DND-41 (cell line): Measurements from ENCODE around the gene FNDC3B.

Experiments
- CTCF ChIP-seq: IDR thresholded peaks from 2 replicates; pipeline ENCODE4 v1.5.1; 2012; ENCODE audit warnings: borderline replicate concordance, low read length, moderate library complexity, mild to moderate bottlenecking; ENCODE audit not compliant: poor library complexity, severe bottlenecking; ENCODE audit errors: extremely low read depth
- EZH2 ChIP-seq: IDR thresholded peaks from 3 replicates; pipeline ENCODE4 v1.6.1; 2012; ENCODE audit warnings: borderline replicate concordance, low read depth, mild to moderate bottlenecking, moderate library complexity, low read length, inconsistent platforms; ENCODE audit not compliant: severe bottlenecking

GRCh38 chr3:172087198-172087597 is 47.8 kb downstream of the FNDC3B start:
- no peak for TF ChIP-seq CTCF
- TF ChIP-seq EZH2 = no peak
